ENCODE data around the gene PARD3.

The PARD3 gene

DNA sequence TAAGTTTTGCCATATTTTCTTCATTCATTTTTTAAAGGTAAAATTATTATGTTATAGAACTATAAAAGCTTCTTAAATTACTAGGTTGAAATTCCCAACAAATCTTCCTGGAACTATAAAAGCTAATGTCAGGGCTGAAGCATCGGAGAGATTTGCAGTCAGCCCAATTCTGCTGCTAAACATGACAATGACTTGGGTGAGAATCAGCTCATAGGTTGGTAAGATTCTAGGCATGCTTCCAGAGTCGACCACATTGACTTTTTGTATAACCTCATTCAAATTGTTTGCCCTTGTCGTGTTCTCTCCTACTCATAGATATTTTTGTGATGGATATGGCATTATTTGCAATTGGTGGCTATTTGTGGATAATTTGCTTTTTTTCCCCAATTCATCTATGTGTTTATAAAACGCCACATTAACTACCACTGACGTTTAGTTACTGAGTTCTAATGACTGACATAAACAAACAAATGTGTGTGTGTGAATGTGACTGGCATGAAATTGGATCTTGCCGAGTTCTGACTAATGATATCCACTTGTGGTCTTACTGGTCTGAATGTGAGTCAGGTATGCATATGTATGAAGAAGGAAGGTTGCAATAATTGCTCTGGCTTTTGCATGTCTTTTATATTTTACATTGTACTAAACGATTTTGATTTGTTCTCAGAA lies 579.8 kb downstream of the PARD3 start:
- DNase-seq: peak; percentile 15

DNA sequence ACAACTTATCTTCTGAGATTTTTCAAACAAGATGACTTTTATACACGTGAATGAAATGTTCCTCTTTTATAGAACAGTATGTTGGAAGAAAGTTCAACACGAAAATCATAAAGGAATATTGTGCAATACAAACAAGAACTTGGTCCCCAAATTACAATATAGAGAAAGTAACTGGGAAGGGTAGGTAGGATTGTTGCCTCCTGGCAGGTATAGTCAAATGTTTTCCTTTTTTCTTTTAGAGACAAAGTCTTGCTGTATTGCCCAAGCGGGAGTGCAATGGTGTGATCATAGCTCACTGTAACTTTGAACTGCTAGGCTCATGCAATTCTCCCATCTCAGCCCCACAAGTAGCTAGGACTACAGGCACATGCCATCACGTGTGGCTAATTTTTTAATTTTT lies 582.6 kb downstream of the PARD3 start:
- DNase-seq: no peak

DNA sequence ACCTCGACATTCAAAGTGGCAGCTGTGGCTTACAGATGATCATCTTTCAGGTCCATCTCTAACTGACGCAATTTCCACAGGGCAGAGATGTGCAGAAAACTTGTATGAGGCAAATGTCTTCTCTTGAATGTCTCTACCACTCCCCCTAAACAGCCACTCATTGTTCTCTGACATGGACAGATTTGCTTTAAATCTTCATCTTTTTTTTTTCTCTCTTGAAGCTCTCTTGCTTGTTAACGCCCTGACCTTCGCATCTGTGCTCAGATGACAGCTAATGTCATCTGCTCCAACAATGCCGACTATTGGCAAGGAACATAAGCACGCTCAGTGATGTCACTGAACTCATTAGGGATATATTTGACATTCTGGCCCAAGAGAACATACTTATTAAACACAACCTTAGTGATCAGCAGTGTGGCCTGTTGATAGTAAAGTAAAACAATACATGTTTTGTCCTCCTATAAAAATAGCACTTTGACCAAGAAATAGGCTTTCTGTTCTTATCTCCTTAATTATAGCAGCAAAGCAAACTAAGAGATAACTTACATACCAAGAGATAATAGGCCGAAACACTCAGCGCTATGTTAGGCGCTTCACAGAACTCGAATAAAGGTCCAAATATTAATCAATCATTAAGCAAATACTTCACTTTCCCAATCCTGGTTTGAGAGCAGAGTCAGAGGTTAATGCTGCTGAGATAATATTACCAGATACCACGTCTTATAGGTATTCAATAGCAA lies 583.5 kb downstream of the PARD3 start:
- no peak for DNase-seq

DNA sequence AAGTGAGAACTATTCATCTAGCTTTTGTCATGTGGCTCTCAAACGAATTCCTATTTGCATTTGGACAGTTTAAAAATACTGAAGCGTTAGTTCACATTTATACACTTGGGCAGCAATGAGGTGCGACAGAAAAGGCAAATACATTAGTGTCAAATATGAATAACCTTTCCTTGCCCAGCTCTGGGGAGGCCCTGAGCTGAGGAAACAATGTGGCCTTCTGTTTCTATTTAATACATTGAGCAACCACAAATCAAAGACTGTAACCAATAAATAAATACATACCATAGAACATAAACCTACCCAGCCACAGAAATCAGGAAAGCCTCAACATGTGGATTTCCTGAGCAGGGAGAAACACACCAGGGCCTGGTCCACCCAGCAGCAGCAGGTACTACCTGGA lies 585.2 kb downstream of the PARD3 start:
- no peak for DNase-seq

DNA sequence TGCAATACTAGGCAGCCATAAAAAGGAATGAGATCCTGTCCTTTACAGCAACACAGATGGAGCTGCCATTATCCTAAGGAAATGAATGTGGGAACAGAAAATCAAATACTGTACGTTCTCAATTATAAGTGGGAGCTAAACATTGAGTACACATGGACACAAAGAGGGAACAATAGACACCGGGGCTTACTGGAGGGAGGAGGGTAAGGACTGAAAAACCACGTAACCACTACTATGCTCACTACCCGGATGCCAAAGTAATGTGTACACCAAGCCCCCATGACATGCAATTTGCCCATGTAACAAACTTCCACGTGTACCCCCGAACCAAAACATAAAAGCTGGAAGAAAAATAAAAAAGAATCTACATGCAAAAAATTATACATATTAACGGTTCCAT lies 587.0 kb downstream of the PARD3 start:
- DNase-seq: peak; percentile 10

DNA sequence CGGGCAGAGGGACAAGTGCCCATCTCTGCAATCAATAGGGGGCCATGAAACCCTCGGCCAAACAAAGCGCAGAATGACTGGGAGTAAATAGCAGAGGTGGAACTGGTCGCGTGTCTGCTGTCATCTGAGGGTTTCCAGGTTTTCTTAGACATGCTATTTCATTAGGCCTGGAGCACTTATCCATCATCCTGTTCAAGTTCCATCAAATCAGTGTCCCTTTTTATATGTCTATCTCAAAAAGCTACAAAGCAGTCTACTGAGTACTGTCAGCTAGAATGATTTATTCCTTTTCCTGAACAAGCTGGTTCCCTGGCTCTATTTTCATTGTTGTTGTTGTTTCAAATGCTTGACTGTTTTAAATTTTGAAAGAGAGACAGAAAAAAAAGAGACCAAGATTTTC lies 590.5 kb downstream of the PARD3 start:
- DNase-seq: no peak

DNA sequence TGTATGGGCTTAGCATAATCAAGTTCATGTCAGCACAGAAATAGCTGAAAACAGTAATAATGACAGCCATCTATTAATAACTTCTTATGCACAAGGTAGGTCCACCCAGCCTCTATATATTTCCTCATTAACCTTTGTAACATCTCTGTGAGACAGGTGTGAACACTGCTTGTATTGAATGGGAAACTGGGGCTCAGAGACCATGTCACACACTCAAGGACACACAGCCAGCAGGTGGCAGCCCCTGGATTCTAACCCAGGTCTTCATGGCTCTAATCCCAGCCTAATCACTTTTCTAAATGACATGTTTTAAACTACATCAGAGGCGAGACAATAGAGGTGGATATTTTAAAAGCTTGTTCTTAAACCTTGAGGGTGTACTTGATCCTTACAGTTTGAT lies 591.4 kb downstream of the PARD3 start:
- no peak for DNase-seq

DNA sequence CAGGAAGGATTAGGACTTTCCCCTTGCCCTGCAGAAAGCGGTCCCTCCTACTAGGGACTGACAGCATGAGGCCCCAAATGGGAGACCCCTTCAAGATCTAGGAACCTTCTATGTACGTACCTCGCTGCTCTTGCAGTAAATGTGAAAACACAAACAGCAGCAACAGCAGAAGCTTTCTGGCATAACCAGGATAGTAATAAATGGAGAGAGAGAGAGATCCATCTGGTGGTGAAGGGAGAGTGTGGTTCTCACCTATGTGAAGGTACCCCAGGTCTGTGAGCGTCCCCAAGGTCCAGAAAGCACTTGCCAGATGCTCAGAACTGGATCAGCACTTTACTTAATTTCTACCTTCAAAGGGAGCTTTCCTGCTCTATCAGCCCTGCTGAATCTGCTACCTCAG lies 592.7 kb downstream of the PARD3 start:
- DNase-seq: no peak

DNA sequence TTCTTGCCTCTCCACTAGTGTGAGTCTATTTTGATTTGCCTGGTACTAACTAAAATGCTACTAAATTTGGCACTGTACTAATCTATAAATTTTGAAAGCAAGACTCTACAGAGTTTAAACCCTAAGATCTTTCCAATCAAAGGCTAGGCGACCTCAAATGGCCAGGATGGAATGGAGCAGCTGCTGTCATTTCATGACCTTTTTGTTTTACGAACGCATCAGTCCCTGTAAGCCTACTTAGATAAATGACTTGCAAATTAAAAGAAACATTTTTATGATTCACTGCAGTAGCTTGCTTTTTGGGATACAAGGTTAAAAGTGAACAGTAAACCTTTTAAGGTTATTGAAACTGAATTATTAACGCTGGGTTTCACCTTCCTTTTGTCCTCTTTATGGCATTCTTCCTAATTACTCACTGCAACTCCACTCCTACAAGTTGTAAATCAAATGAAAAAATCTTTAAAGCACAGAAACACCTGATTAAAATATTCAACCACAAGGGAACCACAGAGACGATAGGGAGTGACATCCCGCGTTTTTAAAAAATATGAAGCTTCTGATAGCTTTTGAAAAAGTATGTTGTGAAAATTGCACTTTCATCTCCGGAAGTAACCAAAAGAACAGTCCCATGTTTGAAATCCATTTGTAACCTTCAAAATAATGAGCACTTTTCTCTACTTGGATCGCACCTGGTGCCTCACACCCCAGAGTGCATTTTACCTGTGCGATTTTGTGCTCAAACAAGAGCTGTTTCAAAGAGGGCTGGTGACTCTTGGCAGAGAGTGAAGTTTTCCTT lies 595.1 kb downstream of the PARD3 start:
- DNase-seq: peak; percentile 52

DNA sequence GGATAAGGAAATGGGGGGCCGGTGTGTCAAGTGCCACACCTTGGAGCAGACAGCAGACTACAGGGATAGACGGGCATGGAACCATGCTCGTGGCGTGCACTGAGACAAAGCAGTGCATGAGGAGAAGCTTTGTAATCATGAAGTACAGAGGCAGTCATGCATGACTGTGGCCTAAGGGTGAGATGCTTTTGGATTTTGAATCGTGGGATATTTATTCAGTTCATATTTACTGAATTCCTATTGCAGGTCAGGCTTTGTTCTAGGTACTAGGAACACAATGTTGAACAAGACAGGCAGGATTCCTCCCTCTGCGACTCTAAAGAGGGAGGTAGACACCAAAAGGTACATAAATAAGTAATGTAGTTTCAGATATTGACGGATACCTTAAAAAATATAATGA lies 597.6 kb downstream of the PARD3 start:
- DNase-seq: no peak

DNA sequence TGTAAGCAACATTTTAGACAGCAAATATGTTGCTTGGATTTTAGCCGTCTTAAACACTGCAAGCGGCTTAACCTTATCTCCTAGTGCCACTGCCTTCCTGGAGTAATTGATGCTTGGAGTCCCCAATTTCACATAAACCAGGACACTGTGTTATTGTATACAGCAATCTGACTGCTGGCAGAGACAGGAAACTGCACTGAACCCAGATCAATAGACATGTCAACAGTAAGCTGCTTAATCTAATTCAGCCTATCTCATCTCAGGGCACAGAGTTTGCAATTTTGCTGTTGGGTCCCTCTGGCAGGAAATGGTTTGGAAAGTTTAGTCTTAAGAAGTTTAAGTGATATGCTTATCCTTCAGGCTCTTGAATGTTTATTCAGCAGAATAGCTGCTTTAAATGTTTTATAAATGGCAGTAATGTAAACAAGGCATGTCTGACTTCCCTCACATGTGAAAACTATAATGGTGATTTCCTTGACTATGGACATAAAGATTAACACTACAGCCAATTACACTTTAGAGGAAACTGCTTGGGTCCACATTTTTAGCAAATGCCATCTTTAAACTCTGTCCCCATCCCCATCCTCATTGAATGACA lies 598.6 kb downstream of the PARD3 start:
- no peak for DNase-seq

DNA sequence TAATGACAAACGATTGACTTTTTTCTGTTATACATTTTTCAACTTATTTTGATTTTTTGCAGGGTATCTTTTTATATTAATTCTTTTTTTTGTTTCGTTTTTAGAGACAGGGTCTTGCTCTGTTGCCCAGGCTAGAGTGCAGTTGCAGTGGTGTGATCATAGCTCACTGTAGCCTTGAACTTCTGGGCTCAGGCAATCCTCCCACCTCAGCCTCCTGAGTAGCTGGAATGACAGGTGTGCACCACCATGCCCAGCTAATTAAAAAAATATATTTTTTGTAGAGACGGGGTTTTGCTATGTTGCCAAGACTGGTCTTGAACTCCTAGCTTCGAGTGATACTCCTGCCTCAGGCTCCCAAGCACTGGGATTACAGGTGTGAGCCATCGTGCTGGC lies 601.3 kb downstream of the PARD3 start:
- no peak for DNase-seq

DNA sequence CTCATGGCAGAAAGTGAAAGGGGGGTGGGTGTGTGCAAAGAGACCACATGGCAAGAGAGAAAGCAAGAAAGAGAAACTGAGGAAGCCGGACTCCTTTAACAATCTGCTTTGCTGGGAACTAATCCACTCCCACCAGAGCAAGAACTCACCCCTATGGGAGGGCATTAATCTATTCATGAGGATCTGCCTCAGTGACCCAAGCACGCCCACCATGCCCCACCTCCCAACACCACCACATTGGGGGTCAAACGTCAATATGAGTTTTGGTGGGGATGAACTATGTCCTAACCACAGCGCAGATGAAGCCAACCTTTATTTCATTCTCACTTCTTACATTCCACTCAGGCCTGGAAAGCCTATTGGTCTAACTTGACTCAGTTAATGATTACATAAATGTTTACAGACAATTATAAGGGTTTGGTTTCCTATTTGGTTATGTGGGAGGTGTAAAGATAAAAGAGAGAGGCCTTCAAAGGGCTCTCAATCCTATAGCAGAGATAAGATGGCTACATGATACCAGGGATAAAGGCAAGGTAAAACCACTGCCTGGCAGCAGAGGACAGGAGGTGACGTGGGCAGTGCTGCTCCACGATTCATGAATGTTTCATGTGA lies 601.8 kb downstream of the PARD3 start:
- DNase-seq: no peak

DNA sequence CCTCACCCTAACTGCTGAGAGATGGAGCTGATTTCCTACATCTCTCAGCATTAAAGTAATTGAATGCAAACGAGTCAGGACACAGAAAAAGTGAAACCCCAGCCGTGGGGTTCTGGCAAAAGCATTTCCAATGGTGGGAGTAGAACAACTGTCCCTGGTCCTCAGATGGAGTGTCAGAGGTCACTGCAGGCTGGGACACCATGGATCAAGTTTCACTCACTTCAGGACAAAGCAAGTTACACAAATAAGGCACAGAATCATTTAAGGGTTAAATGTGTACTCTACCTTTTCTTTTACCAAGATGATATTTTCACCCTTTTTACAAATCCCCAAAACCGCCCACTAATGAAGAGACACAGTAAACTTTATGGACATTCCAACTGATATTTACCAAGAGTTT lies 607.8 kb downstream of the PARD3 start:
- no peak for DNase-seq

DNA sequence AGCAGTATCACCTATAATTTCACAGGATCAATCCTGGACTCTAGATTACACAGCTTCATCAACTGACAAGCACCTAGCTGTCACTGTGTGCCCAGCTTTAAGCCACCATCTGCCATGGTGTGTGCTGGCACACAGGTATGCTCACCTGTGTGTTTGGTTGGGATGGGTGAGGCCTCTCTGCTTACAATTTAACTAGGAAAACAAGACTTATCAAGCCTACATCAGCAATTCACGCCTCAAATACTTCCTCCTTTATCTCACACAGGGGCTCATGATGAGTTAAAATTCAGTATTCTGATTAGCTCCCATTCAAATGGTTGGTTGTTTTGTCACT lies 608.2 kb downstream of the PARD3 start:
- DNase-seq: no peak

DNA sequence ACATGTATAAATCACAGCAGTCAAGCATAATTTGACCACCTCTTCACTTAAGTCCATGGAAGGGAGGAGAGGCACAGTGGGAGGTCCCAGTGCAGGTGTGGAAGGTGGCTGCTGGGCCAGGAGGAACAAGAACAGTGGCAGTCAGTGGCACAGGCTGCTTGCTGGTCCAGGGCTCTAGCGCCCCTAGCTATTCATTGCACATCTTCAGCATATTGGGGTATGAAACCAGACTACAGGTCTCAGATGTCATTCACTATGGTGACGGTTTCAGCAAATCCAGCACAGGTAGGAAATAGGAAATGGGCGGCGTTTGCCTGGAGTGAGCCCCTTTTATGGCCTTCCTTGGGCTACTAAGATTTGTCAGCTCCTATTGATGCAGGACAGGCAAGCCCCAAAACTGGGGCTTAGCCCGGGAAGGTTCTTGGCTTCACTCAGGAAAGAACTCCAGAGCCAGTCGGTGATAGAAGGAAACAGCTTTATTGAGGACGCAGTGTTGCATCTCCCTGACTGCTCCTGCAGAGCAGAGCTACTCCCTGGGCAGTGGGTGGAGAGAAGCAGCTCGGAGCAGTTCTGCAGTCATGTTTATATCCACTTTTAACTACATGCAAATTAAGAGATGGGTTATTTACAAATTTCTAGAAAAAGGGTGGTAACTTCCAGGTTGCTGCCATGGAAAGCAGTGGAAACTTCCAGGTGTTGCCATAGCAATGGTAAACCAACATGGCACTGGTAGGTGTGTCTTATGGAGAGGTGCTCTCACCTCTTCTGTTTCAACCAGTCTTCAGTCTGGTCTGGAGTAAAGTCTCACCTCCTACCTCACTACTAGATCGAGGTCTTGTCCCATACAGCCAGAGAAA lies 608.8 kb downstream of the PARD3 start:
- no peak for DNase-seq

DNA sequence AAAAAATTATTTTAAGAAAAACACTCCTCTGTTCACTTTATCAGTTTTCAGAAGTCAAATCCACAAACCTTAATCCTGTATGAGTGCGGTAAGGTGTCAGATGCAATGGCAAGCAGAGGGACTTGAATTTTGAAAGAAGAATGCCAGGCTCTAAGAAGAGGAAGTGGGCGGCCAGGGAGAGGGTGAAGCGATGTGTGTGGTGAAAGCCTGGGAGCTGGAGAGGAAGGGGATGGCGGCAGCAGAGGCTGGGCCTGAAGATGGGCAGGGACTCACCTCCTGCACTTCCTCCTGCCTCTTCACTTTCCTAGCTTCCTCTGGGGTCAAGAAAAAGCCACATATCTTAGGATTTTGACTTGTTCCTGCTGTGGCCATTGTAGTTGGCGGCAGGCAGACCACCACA lies 609.6 kb downstream of the PARD3 start:
- no peak for DNase-seq

DNA sequence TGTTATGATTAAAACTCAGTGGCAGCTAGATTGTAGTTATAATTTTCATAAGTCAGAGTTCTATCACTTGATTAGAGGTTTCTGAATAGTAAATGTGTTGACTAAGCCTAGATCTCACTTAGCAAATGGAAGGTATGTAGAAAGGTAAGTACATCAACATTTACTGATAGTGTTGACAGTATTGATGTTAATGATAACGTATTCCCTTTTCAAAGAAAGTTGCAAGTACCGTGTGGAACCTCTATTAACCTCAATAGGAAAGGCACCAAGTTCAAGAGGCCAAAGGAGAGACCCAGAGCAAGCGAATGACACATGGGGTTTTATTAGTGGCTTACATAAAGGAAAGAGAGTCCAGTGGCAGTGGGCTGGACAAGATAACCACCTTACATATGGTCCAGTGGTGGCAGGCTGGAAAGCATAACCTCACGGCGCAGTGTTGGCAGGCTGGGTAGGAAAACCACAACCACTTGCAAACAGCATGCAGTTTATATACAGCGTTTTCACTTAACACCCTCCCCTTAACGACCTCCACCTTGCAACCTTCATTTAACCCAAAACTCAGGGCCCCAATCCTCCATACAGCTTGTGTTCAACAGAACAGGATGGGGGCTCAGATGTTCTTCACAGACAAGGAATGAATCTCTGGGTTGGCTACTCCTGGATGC lies 611.0 kb downstream of the PARD3 start:
- DNase-seq: no peak

DNA sequence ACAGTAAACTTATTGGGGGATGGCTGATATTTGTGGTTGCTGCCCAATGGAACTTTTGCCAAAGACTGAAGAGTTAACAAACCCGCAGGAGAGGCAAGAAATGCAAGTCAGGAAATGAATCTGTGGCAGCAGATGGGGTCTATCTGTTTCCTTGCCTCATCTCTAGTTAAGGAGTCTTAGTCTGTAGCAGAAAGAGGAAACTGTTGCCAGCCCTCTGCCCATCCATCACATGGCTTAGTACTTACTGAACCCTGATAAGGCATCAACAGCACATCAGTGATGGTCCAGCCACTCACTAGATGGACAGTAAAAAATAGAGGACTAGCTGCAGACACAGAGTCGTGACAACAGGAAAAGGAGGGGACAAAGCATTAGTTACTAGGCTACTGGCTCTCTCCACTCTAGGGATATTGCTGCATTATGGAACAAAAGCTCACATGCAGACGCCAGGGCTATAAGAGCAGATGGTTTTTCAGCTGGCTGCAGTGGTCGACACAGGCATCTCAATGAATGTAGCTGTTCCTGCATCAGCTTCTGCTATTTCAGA lies 614.7 kb downstream of the PARD3 start:
- no peak for DNase-seq

DNA sequence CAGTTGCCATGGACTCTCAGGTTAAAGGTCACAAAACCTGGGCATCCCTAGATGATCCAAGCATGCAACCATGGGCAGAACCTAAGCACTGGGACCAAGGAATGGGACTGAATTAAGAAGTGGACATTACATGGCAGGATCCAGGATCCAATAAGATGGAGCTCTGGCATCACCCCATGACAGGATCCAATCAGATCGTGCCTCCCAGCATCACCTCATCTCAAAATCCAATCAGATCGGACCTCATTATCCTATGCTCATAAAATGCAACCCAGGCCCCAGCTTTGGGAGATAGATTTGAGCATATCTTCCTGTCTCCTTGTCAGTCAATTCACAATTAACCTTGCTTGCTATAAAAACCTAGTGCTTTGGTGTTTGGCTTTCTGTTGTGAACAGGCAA lies 616.1 kb downstream of the PARD3 start:
- DNase-seq: no peak

DNA sequence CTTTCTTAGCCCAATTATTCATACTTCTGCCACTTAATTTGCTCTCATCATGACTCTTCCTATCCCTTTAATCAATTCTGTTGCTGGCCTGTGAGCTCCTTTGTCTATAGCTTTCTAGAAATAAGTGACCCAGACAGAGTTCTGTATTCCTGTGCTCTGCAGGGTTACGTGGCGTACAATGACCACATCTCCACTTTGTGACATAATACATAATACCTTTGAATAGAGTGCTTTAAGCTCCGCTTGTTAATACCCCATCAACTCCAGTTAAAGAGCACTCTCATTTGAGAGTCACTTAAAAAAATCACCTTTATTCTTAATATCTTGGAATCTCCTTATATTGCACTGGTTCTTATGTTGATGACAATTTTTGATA lies 619.0 kb downstream of the PARD3 start:
- DNase-seq: no peak
